Retinal pigment epithelial cell (primary cell): ENCODE measurements around the gene LYRM2.

Experiments used
- DNase-seq: peaks from one replicate; pipeline ENCODE4 v3.0.0-alpha.2; 2010; ENCODE audit warnings: low read depth
- H3K4me3 ChIP-seq: 2 replicates; pipeline ENCODE4 v1.5.1; 2011; ENCODE audit warnings: mild to moderate bottlenecking, low read length, control low read depth, moderate library complexity
- CTCF ChIP-seq: conservative IDR thresholded peaks from 2 replicates; pipeline ENCODE4 v1.5.1; 2011; ENCODE audit warnings: low read depth, low read length, control low read depth, inconsistent platforms

Gene LYRM2

GRCh38 chr6:89662659-89663223, 24.2 kb upstream of the LYRM2 start:
- no peak overlapping the region for H3K4me3 ChIP-seq
- DNase-seq: no peak
- no peak for TF ChIP-seq CTCF

DNA sequence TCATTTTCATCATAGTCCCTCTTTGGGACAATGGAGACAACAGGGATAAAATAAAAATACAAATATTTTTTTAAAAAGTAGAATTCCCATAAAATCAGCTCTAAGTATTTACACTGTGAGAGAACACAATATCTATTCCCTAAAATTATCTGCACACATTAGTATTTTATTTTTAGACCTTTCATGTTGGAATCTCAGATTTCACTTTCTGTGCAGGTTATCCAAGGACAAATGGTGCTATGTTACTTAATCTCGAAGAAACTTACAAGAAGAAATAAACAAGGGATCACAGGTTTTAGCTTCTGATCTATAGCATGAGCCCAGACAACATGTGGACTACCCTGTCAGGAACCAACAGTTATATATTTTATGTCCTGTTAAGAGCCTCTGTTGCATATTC, 23.0 kb upstream of the LYRM2 start:
- H3K4me3 ChIP-seq: no peak overlapping the region
- DNase-seq: no peak
- TF ChIP-seq CTCF: no peak

DNA sequence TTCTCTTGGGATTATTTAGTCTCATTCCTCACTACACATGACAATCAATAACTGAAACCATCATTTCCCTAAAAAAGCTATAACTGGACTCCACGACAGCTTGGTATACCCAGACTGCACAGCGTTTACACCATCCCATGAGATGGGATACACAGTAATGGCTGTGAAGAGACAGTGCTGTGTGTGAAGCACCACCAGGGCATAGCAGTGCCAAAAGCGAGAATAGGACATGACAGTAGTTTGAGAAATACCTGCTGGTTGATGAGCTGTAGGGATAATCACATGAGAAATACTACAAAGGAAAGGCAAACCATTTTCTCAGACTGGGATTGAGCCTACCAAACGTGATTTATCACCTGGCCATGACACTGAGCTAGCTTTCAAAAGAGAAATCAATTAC, 22.4 kb upstream of the LYRM2 start:
- H3K4me3 ChIP-seq: no peak overlapping the region
- no peak for TF ChIP-seq CTCF
- DNase-seq: no peak

GRCh38 chr6:89657445-89658158, 19.1 kb upstream of the LYRM2 start:
- DNase-seq: no peak
- no peak for TF ChIP-seq CTCF

DNA sequence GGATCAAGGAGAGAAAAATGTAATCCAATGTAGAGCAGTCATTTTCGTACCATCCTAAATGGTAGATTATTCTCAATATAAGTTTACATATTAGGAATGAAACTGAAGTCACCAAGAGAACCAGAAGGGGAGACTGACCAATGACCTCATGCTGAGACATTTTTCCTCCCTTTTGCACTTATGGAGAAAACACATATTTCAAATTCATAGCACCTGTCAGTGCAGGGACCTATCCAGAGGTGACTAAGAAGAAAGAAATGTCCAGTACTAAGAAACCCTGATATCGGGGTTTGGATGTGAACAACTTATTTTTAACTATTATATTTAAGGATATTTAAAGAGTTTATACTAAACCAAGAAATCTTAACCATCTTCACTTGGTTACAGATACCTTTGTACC, 16.6 kb upstream of the LYRM2 start:
- no peak overlapping the region for H3K4me3 ChIP-seq
- TF ChIP-seq CTCF: no peak
- no peak for DNase-seq

More at GRCh38 chr6:89657445-89658158, 19.1 kb upstream of the LYRM2 start:
- H3K4me3 ChIP-seq: no peak overlapping the region

- H3K4me3 ChIP-seq: no peak overlapping the region
These were observed 12.0 kb upstream of the LYRM2 start for GRCh38 chr6:89650579-89650978.

More at GRCh38 chr6:89650579-89650978, 12.0 kb upstream of the LYRM2 start:
- no peak for TF ChIP-seq CTCF
- DNase-seq: no peak
